Activated CD4-positive, alpha-beta T cell treated with anti-CD3 and anti-CD28 coated beads, Interleukin-2, Interleukin-6, amounts not matched to agents 100 ng/mL and 50 ng/mL, durations not matched to agents 16 hours and 8 hours (primary cell): ENCODE measurements around the gene MAPK8.

Experiments
- DNase-seq: peaks from one replicate; pipeline ENCODE4 v3.0.0-alpha.2; 2020

The MAPK8 gene

GRCh38 chr10:48294431-48294830 lies 12.0 kb upstream of the MAPK8 start:
- DNase-seq, result no peak

- DNase-seq, result no peak
Observed at GRCh38 chr10:48296576-48297098, 9.8 kb upstream of the MAPK8 start.

- no peak for DNase-seq
Observed at GRCh38 chr10:48299066-48299465, 7.4 kb upstream of the MAPK8 start.

- no peak for DNase-seq
Observed at GRCh38 chr10:48299692-48300091, 6.8 kb upstream of the MAPK8 start.

- DNase-seq, result no peak
Observed at GRCh38 chr10:48300556-48300955, 5.9 kb upstream of the MAPK8 start.

- no peak for DNase-seq
Observed at GRCh38 chr10:48302515-48303476, 3.7 kb upstream of the MAPK8 start.

- DNase-seq, result no peak
Observed at GRCh38 chr10:48305905-48306264, 592 bp upstream of the MAPK8 start.

- DNase-seq, result peak; percentile 55
Observed at GRCh38 chr10:48306870-48307710, 613 bp downstream of the MAPK8 start.

- no peak for DNase-seq
Observed at GRCh38 chr10:48307711-48308018, 1.2 kb downstream of the MAPK8 start.

- DNase-seq, result peak; percentile 57
Observed at GRCh38 chr10:48309711-48310226, 3.3 kb downstream of the MAPK8 start.

GRCh38 chr10:48314107-48314506 lies 7.6 kb downstream of the MAPK8 start:
- no peak for DNase-seq

- no peak for DNase-seq
Observed at GRCh38 chr10:48316236-48316635, 9.8 kb downstream of the MAPK8 start.

- no peak for DNase-seq
Observed at GRCh38 chr10:48317321-48317990, 11.0 kb downstream of the MAPK8 start.

GRCh38 chr10:48322017-48322416 lies 15.5 kb downstream of the MAPK8 start:
- no peak for DNase-seq

- no peak for DNase-seq
Observed at GRCh38 chr10:48324580-48324979, 18.1 kb downstream of the MAPK8 start.

- no peak for DNase-seq
Observed at GRCh38 chr10:48330269-48330668, 23.8 kb downstream of the MAPK8 start.

GRCh38 chr10:48331436-48331835 lies 25.0 kb downstream of the MAPK8 start:
- DNase-seq, result peak; percentile 46

GRCh38 chr10:48332166-48332870 lies 25.8 kb downstream of the MAPK8 start:
- no peak for DNase-seq

GRCh38 chr10:48332871-48333216 lies 26.4 kb downstream of the MAPK8 start:
- DNase-seq, result no peak

GRCh38 chr10:48333856-48334255 lies 27.4 kb downstream of the MAPK8 start:
- no peak for DNase-seq

- peak; percentile 15 for DNase-seq
Observed at GRCh38 chr10:48335788-48336187, 29.3 kb downstream of the MAPK8 start.

- peak; percentile 67 for DNase-seq
Observed at GRCh38 chr10:48336978-48337599, 30.6 kb downstream of the MAPK8 start.
